ENCODE results near the gene CHMP4B. TPM values are rescaled to one million over a fixed set of nuclear protein-coding genes. Genes with fewer than 3 reads are reported as not detected.
A peak's percentile ranks its signal among the peaks of the same experiment; 100 is the strongest.

The CHMP4B gene
- total RNA-seq, 3 donors from 2014 or later (not counting 1 experiment from before 2014, with no cell fraction given): 63.7 to 74.0 (median 70.0) TPM

DNA sequence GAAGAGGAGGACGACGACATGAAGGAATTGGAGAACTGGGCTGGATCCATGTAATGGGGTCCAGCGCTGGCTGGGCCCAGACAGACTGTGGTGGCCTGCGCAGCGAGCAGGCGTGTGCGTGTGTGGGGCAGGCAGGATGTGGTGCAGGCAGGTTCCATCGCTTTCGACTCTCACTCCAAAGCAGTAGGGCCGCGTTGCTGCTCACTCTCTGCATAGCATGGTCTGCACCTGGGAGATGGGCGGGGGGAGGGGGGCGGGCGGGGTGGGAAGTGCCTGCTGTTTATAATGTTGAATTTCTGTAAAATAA lies 42.3 kb downstream of the CHMP4B start:
- H3K4me3 ChIP-seq (ENCODE audit: low read length): no peak overlapping the region
- DNase-seq (peak in 1 of 2 donors; percentile 64), ATAC-seq (no peak)
- no peak overlapping the region for H3K4me3 Mint-ChIP-seq
- H3K9me3 ChIP-seq (ENCODE audit: control insufficient read depth, insufficient read depth, low read length): no peaks in the 10 kb centered on the region
- peaks cover under 1 to 31% of the 10 kb centered on the region in 2 donors for H3K4me1 Mint-ChIP-seq
- H3K27ac ChIP-seq (ENCODE audit: low read length): no peak overlapping the region
- H3K4me1 ChIP-seq (ENCODE audit: control insufficient read depth, insufficient read depth, low read length): peaks cover 5% of the 10 kb centered on the region
- no peaks in the 10 kb centered on the region for H3K27me3 ChIP-seq (ENCODE audit: control insufficient read depth, insufficient read depth, low read length)
- WGBS (ENCODE audit: insufficient coverage): 94% methylated on average over 9 of the region's 14 CpGs
- TF ChIP-seq CTCF (IDR thresholded peaks at IDR 0.05): no peak
- no peak overlapping the region for H3K27ac Mint-ChIP-seq
- H3K36me3 Mint-ChIP-seq: no peaks in the 10 kb centered on the region
- H3K36me3 ChIP-seq (ENCODE audit: control insufficient read depth, insufficient read depth, low read length): peaks cover 55% of the 10 kb centered on the region
- H3K9me3 Mint-ChIP-seq: no peaks in the 10 kb centered on the region
- no peaks in the 10 kb centered on the region for H3K27me3 Mint-ChIP-seq (ENCODE audit: low read depth in 2 of 2)
- intact Hi-C loops (cut with micrococcal nuclease): no loop called here

- Mint-ChIP-seq H3K27me3 (ENCODE audit: low read depth in 2 of 2) (no peaks in the 10 kb centered on the region), H3K9me3 (no peaks in the 10 kb centered on the region), H3K27ac (peak overlapping the region; percentile 32 to 90), H3K4me1 (peaks cover 14 to 27% of the 10 kb centered on the region in 2 donors), H3K4me3 (no peak overlapping the region), H3K36me3 (no peaks in the 10 kb centered on the region)
- H3K4me1 ChIP-seq (ENCODE audit: control insufficient read depth, insufficient read depth, low read length): peaks cover 21% of the 10 kb centered on the region
- no peaks in the 10 kb centered on the region for H3K27me3 ChIP-seq (ENCODE audit: control insufficient read depth, insufficient read depth, low read length)
- no peak overlapping the region for H3K4me3 ChIP-seq (ENCODE audit: low read length)
- H3K9me3 ChIP-seq (ENCODE audit: control insufficient read depth, insufficient read depth, low read length): no peaks in the 10 kb centered on the region
- no peak for DNase-seq
- H3K27ac ChIP-seq (ENCODE audit: low read length): no peak overlapping the region
- intact Hi-C loops (cut with micrococcal nuclease): no loop called here
- H3K36me3 ChIP-seq (ENCODE audit: control insufficient read depth, insufficient read depth, low read length): peaks cover 23% of the 10 kb centered on the region
- WGBS (ENCODE audit: insufficient coverage): 91% methylated on average over 13 of the region's 13 CpGs
- no peak for ATAC-seq
- TF ChIP-seq CTCF (IDR thresholded peaks at IDR 0.05): no peak
Observed at GRCh38 chr20:33857722-33858563, 46.8 kb downstream of the CHMP4B start.

- no peak overlapping the region for H3K4me3 Mint-ChIP-seq
- Histone ChIP-seq H3K4me3 (ENCODE audit: low read length) (no peak overlapping the region), H3K36me3 (ENCODE audit: control insufficient read depth, insufficient read depth, low read length) (peaks cover 18% of the 10 kb centered on the region), H3K27ac (ENCODE audit: low read length) (no peak overlapping the region), H3K9me3 (ENCODE audit: control insufficient read depth, insufficient read depth, low read length) (no peaks in the 10 kb centered on the region), H3K4me1 (ENCODE audit: control insufficient read depth, insufficient read depth, low read length) (peaks cover 24% of the 10 kb centered on the region), H3K27me3 (ENCODE audit: control insufficient read depth, insufficient read depth, low read length) (no peaks in the 10 kb centered on the region)
- intact Hi-C loops (cut with micrococcal nuclease): no loop called here
- WGBS (ENCODE audit: insufficient coverage): 69% methylated on average over 3 of the region's 4 CpGs
- H3K27ac Mint-ChIP-seq: peak overlapping the region; percentile 32 to 90
- H3K4me1 Mint-ChIP-seq: peaks cover 14 to 27% of the 10 kb centered on the region in 2 donors
- H3K27me3 Mint-ChIP-seq (ENCODE audit: low read depth in 2 of 2): no peaks in the 10 kb centered on the region
- ATAC-seq: peak; percentile 32 to 47 (median 39)
- H3K36me3 Mint-ChIP-seq: no peaks in the 10 kb centered on the region
- no peaks in the 10 kb centered on the region for H3K9me3 Mint-ChIP-seq
- DNase-seq: peak in 1 of 2 donors; percentile 30
- TF ChIP-seq CTCF (IDR thresholded peaks at IDR 0.05): no peak
Observed at GRCh38 chr20:33858666-33859065, 47.5 kb downstream of the CHMP4B start.
